ENCODE data around the gene SVOPL.
"Not testable (repeated sequence)": the region's sequence is repeated elsewhere in the genome, so short reads cannot be mapped to it uniquely, and the experiment has no call there.

The SVOPL gene

GRCh38 chr7:138700857-138701536, at the start of gene SVOPL:
SVOPL (minus strand) TSS chr7:138701362; CDS start chr7:138679045, 22,317 bp downstream.
- no peak for FAIRE-seq

- no peak for FAIRE-seq
Observed at GRCh38 chr7:138750473-138750872, 49.3 kb upstream of the SVOPL start.

- no peak for FAIRE-seq
Observed at GRCh38 chr7:138749960-138750359, 48.8 kb upstream of the SVOPL start.

GRCh38 chr7:138748666-138749065, 47.5 kb upstream of the SVOPL start:
- no peak for FAIRE-seq

- no peak for FAIRE-seq
Observed at GRCh38 chr7:138746073-138746472, 44.9 kb upstream of the SVOPL start.

- no peak for FAIRE-seq
Observed at GRCh38 chr7:138745189-138745588, 44.0 kb upstream of the SVOPL start.

GRCh38 chr7:138741453-138741735, 40.2 kb upstream of the SVOPL start:
- no peak for FAIRE-seq

GRCh38 chr7:138739859-138740258, 38.7 kb upstream of the SVOPL start:
- FAIRE-seq, result no peak

GRCh38 chr7:138738551-138739335, 37.6 kb upstream of the SVOPL start:
- FAIRE-seq, result peak; percentile 58

- FAIRE-seq, result no peak
Observed at GRCh38 chr7:138738114-138738513, 37.0 kb upstream of the SVOPL start.

GRCh38 chr7:138735399-138735798, 34.2 kb upstream of the SVOPL start:
- FAIRE-seq, result no peak

GRCh38 chr7:138731733-138732132, 30.6 kb upstream of the SVOPL start:
- not testable (repeated sequence) for FAIRE-seq

- FAIRE-seq, result no peak
Observed at GRCh38 chr7:138729444-138729843, 28.3 kb upstream of the SVOPL start.

- no peak for FAIRE-seq
Observed at GRCh38 chr7:138727336-138728099, 26.4 kb upstream of the SVOPL start.

- FAIRE-seq, result no peak
Observed at GRCh38 chr7:138726288-138726687, 25.1 kb upstream of the SVOPL start.

GRCh38 chr7:138720286-138720685, 19.1 kb upstream of the SVOPL start:
- no peak for FAIRE-seq

GRCh38 chr7:138716889-138717288, 15.7 kb upstream of the SVOPL start:
- no peak for FAIRE-seq

GRCh38 chr7:138713191-138713590, 12.0 kb upstream of the SVOPL start:
- no peak for FAIRE-seq

GRCh38 chr7:138712652-138713051, 11.5 kb upstream of the SVOPL start:
- FAIRE-seq, result no peak

- FAIRE-seq, result no peak
Observed at GRCh38 chr7:138710536-138711385, 9.6 kb upstream of the SVOPL start.

- no peak for FAIRE-seq
Observed at GRCh38 chr7:138705167-138705566, 4.0 kb upstream of the SVOPL start.

GRCh38 chr7:138701537-138701923, 368 bp upstream of the SVOPL start:
- no peak for FAIRE-seq

- FAIRE-seq, result no peak
Observed at GRCh38 chr7:138699661-138700060, 1.5 kb downstream of the SVOPL start.

Data from islet of Langerhans (tissue), 1 donor.